Measurements from ENCODE around the gene ANKRD1.

DNA sequence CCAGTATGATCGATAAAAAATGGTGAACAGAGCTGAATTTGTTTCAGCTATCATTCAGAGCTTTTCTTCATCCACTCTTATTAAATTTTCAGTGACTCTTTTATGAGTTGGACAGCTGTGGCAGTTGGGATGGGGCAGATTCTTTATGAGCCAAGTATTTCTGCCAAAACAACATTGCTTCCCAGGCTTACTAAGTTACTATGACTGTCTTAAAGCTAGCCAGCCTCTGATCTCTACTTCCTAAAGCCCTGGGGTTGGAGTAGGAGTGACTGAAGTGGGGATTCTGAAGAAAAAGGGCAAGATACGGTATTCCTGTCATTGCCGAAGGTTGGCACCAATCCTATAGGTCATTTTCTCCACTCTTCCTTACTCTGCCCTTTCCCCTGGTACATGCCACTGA is 36.5 kb downstream of the ANKRD1 start:
- TF ChIP-seq EZH2 (IDR thresholded peaks at IDR 0.05) (no peak), POLR2AphosphoS5 (IDR thresholded peaks at IDR 0.05; ENCODE audit: borderline replicate concordance, low read depth, low read length) (no peak), FOXP2 (optimal IDR thresholded peaks at IDR 0.05; ENCODE audit: control extremely low read depth, extremely low read length, insufficient read depth) (no peak)

Data from SK-N-MC (cell line).